Left ventricle myocardium inferior (tissue), 1 donor: ENCODE results near the gene TAF7. TPM values are rescaled to one million over a fixed set of nuclear protein-coding genes. Genes with fewer than 3 reads are reported as not detected.
"Not testable (repeated sequence)": the region's sequence is repeated elsewhere in the genome, so short reads cannot be mapped to it uniquely, and the experiment has no call there.

ENCODE experiments used
- DNase-seq: peaks from one replicate; pipeline ENCODE4 v3.0.0-alpha.2; 2020
- H3K27ac ChIP-seq: fragments of 200-600 bp; replicated peaks from 2 replicates; pipeline ENCODE4 v1.8.0; 2021
- H3K27me3 ChIP-seq: fragments of 200-600 bp; 2 replicates; pipeline ENCODE4 v1.8.0; 2021; ENCODE audit warnings: low read depth
- H3K36me3 ChIP-seq: fragments of 200-600 bp; 2 replicates; pipeline ENCODE4 v1.8.0; 2021
- H3K4me1 ChIP-seq: fragments of 200-600 bp; 2 replicates; pipeline ENCODE4 v1.8.0; 2021
- H3K4me3 ChIP-seq: fragments of 200-600 bp; 2 replicates; pipeline ENCODE4 v1.8.0; 2021; ENCODE audit warnings: mild to moderate bottlenecking, moderate library complexity
- H3K9me3 ChIP-seq: fragments of 200-600 bp; replicated peaks from 2 replicates; pipeline ENCODE4 v1.8.0; 2021
- CTCF ChIP-seq: fragments of 200-600 bp; IDR thresholded peaks from 2 replicates; pipeline ENCODE4 v1.8.0; 2021; ENCODE audit warnings: antibody characterized with exemption, mild to moderate bottlenecking, borderline replicate concordance
- intact Hi-C: fragments of 100-400 bp; cut with micrococcal nuclease; formaldehyde crosslinking; loops from one replicate; pipeline ENCODE4 v1.11.0; 2022
- total RNA-seq: library from RNA; stranded (reverse); fragmentation: NEBNext Ultra II Directional; extraction: Animal tissue kit (Norgen Biotek cat#: 25700); gene quantifications from one replicate; pipeline ENCODE4 v1.2.1, GENCODE V29; 2021
- donor health status: DM: no; HTN: yes; CAD: no; lungs with severe emphysema.

The TAF7 gene
- total RNA-seq, 1 donor from 2014 or later, result 108 TPM

- Histone ChIP-seq H3K27me3 (no peaks in the 10 kb centered on the region), H3K4me3 (peak overlapping the region; percentile 74), H3K36me3 (peaks cover 52% of the 10 kb centered on the region), H3K27ac (peak overlapping the region; percentile 91), H3K4me1 (peaks cover 33% of the 10 kb centered on the region), H3K9me3 (peaks cover 73% of the 10 kb centered on the region)
- no peak for DNase-seq
- intact Hi-C loops, result no loop called here
- no peak for TF ChIP-seq CTCF
These were observed 1.4 kb downstream of the TAF7 start for GRCh38 chr5:141319202-141319601.

GRCh38 chr5:141316963-141317362, 3.6 kb downstream of the TAF7 start:
- Histone ChIP-seq H3K4me1 (peaks cover 33% of the 10 kb centered on the region), H3K9me3 (peaks cover 89% of the 10 kb centered on the region), H3K36me3 (peaks cover 69% of the 10 kb centered on the region)
- intact Hi-C loops, DNase-seq, H3K27me3 ChIP-seq, H3K4me3 ChIP-seq, H3K27ac ChIP-seq: not testable (repeated sequence)

- intact Hi-C loops, result no loop called here
- Histone ChIP-seq H3K4me1 (peaks cover 9% of the 10 kb centered on the region), H3K36me3 (peaks cover 61% of the 10 kb centered on the region), H3K27me3 (no peaks in the 10 kb centered on the region), H3K27ac (no peak overlapping the region), H3K4me3 (no peak overlapping the region), H3K9me3 (peaks cover 100% of the 10 kb centered on the region)
- no peak for DNase-seq
- TF ChIP-seq CTCF, result no peak
These were observed 6.9 kb downstream of the TAF7 start for GRCh38 chr5:141313711-141314110.

DNA sequence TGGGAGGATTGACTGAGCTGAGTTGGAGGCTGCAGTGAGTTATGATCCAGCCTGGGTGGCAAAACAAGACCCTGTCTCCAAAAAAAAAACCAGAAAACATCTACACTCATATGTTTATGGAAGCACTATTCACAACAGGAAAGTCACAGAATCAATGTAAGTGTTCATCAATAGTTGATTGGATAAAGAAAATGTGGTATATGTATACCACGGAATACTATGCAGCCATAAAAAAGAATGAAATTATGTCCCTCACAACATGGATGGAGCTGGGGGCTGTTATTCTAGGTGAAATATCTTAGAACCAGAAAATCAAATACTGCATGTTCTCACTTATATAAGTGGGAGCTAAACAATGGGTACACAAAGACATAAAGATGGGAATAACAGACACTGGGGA, 14.0 kb downstream of the TAF7 start:
- no peak overlapping the region for H3K27ac ChIP-seq
- peaks cover 100% of the 10 kb centered on the region for H3K9me3 ChIP-seq
- no peak for TF ChIP-seq CTCF
- DNase-seq, result no peak
- peaks cover 8% of the 10 kb centered on the region for H3K27me3 ChIP-seq
- intact Hi-C loops, result no loop called here
- no peaks in the 10 kb centered on the region for H3K4me1 ChIP-seq
- H3K36me3 ChIP-seq, result peaks cover 27% of the 10 kb centered on the region
- no peak overlapping the region for H3K4me3 ChIP-seq

- Histone ChIP-seq H3K27me3 (peaks cover 8% of the 10 kb centered on the region), H3K9me3 (peaks cover 100% of the 10 kb centered on the region), H3K4me1 (no peaks in the 10 kb centered on the region), H3K27ac (no peak within 1 kb of the TSS), H3K4me3 (no peak within 1 kb of the TSS), H3K36me3 (peaks cover 29% of the 10 kb centered on the region)
- DNase-seq, result no peak
- no peak for TF ChIP-seq CTCF
- intact Hi-C loops, result no loop called here
These were observed 16.8 kb downstream of the TAF7 start, which contains the start of gene SLC25A2 for GRCh38 chr5:141303756-141304155. Gene SLC25A2, minus strand, starts transcription at chr5:141304049. Its CDS starts 184 bp downstream, at chr5:141303865.

DNA sequence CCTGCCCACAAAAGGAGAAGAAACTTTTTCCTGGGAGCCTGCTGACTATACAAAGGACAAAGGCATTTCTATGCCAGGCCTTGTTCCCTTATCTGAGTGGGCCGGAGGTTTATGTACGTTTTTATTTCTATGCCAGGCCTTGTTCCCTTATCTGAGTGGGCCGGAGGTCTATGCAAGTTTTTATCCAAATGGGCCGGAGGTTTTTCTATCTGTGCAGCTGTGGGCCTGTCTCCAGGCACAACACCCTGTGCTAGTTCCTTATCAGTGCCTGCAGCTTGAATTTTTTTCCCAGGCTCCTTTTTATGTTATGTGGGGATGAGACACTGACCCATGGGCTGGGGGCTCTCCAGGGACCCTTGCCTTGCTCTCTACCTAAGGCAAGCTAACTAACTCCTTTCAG, 22.2 kb downstream of the TAF7 start:
- no peak for TF ChIP-seq CTCF
- no peak for DNase-seq
- H3K27ac ChIP-seq, result no peak overlapping the region
- peaks cover 100% of the 10 kb centered on the region for H3K9me3 ChIP-seq
- H3K27me3 ChIP-seq, result peaks cover 1% of the 10 kb centered on the region
- no peaks in the 10 kb centered on the region for H3K4me1 ChIP-seq
- intact Hi-C loops, result no loop called here
- peaks cover 38% of the 10 kb centered on the region for H3K36me3 ChIP-seq
- no peak overlapping the region for H3K4me3 ChIP-seq
